A549 (cell line): ENCODE measurements around the gene ZNF398. TPM values are rescaled to one million over a fixed set of nuclear protein-coding genes. Genes with fewer than 3 reads are reported as not detected.

Source experiments
- ATAC-seq, 2 experiments: fragments of 200-7000 bp in 1 of 2; fragments of >200 bp in 1 of 2; cut with Nextera tagmentation in 1 of 2; cut with Tn5 transposase in 1 of 2; 3 replicates each; pipeline versions ENCODE4 v1.8.0 to v1.9.1; 2018 to 2020; ENCODE audit warnings: mild to moderate bottlenecking in 1 of 2, moderate library complexity in 1 of 2
- CTCF ChIA-PET: fragments of 300-600 bp; sonication (Branson Sonifier 250); formaldehyde crosslinking; extraction: SDS; loops from one replicate; lab custom pipeline; 2021; ENCODE audit warnings: antibody characterized with exemption, inconsistent platforms; lab: Yijun Ruan, JAX
- POLR2A ChIA-PET: fragments of 350-600 bp; formaldehyde crosslinking; extraction: SDS; loops from one replicate; lab custom pipeline; 2021; ENCODE audit warnings: antibody characterized with exemption, inconsistent platforms; lab: Yijun Ruan, JAX
- DNase-seq, 2 experiments: peaks; one replicate each; pipeline versions ENCODE4 v3.0.0 to v3.0.0-alpha.2; 2011 to 2016; ENCODE audit warnings: low read depth in 1 of 2, low spot score in 1 of 2
- FAIRE-seq: peaks from 2 replicates; lab custom pipeline; 2011; peaks lifted over from hg19 to GRCh38; lab: Jason Lieb, UNC
- H3K27ac ChIP-seq, 2 experiments: fragments of >200 bp; sonication (Bioruptor Twin); formaldehyde crosslinking; 3 replicates each; pipeline ENCODE4 v1.5.1; 2016 to 2017
- H3K4me1 ChIP-seq: fragments of >200 bp; sonication (Bioruptor Twin); formaldehyde crosslinking; 3 replicates; pipeline ENCODE4 v1.6.1; 2016
- H3K4me2 ChIP-seq: fragments of >200 bp; sonication (Bioruptor Twin); formaldehyde crosslinking; 3 replicates; pipeline ENCODE4 v1.6.1; 2016
- H3K4me3 ChIP-seq: fragments of >200 bp; sonication (Bioruptor Twin); formaldehyde crosslinking; 3 replicates; pipeline ENCODE4 v1.5.1; 2016
- H3K9me3 ChIP-seq: fragments of >200 bp; sonication (Bioruptor Twin); formaldehyde crosslinking; 3 replicates; pipeline ENCODE4 v1.6.1; 2016
- BHLHE40 ChIP-seq: IDR thresholded peaks from 2 replicates; pipeline ENCODE4 v1.6.1; 2012; ENCODE audit warnings: low read depth, low read length, inconsistent platforms
- CEBPB ChIP-seq, 2 experiments: fragments of >200 bp in 1 of 2; sonication (Bioruptor Twin) in 1 of 2; formaldehyde crosslinking in 1 of 2; IDR thresholded peaks; 2 replicates each; pipeline ENCODE4 v1.6.1; 2012 to 2016
- EHF ChIP-seq: fragments of 250-450 bp; sonication (Bioruptor Pico); IDR thresholded peaks from 2 replicates; pipeline ENCODE4 v1.5.0; 2020; ENCODE audit warnings: mild to moderate bottlenecking
- EHMT2 ChIP-seq: fragments of 200-600 bp; sonication (generic); IDR thresholded peaks from 2 replicates; pipeline ENCODE4 v1.6.1; 2016; ENCODE audit warnings: antibody characterized with exemption, low read depth, mild to moderate bottlenecking, moderate library complexity
- EP300 ChIP-seq, 2 experiments: fragments of >200 bp; sonication (Bioruptor Twin); formaldehyde crosslinking; IDR thresholded peaks; 2 replicates in 1 of 2; 3 replicates in 1 of 2; pipeline ENCODE4 v1.6.1; 2016 to 2017
- ESRRA ChIP-seq: fragments of 150-350 bp; IDR thresholded peaks from 2 replicates; pipeline ENCODE4 v1.6.1; 2014; ENCODE audit warnings: mild to moderate bottlenecking, low read length, borderline replicate concordance
- FOSB ChIP-seq: fragments of 250-450 bp; sonication (Bioruptor Pico); IDR thresholded peaks from 2 replicates; pipeline ENCODE4 v1.5.0; 2020; ENCODE audit warnings: mild to moderate bottlenecking, moderate library complexity
- GATA3 ChIP-seq: IDR thresholded peaks from 2 replicates; pipeline ENCODE4 v1.6.1; 2012; ENCODE audit warnings: borderline replicate concordance
- HDAC2 ChIP-seq: fragments of 200-600 bp; sonication (generic); IDR thresholded peaks from 2 replicates; pipeline ENCODE4 v1.6.1; 2016
- HOXB13 ChIP-seq: fragments of 250-450 bp; sonication (Bioruptor Pico); IDR thresholded peaks from 2 replicates; pipeline ENCODE4 v1.5.0; 2020; ENCODE audit warnings: low read depth, mild to moderate bottlenecking, moderate library complexity
- JUN ChIP-seq, 2 experiments: fragments of >200 bp; sonication (Bioruptor Twin); formaldehyde crosslinking; IDR thresholded peaks; 2 replicates in 1 of 2; 3 replicates in 1 of 2; pipeline ENCODE4 v1.6.1; 2016 to 2017
- JUNB ChIP-seq: fragments of >200 bp; sonication (Bioruptor Twin); formaldehyde crosslinking; IDR thresholded peaks from 2 replicates; pipeline ENCODE4 v1.6.1; 2016
- KDM1A ChIP-seq: fragments of 200-600 bp; sonication (generic); IDR thresholded peaks from 2 replicates; pipeline ENCODE4 v1.6.1; 2016; ENCODE audit warnings: low read depth, mild to moderate bottlenecking
- NR3C1 ChIP-seq: fragments of >200 bp; sonication (Bioruptor Twin); formaldehyde crosslinking; IDR thresholded peaks from 3 replicates; pipeline ENCODE4 v1.6.1; 2017
- POLR2A ChIP-seq: IDR thresholded peaks from 2 replicates; pipeline ENCODE4 v1.6.1; 2012; ENCODE audit warnings: mild to moderate bottlenecking, low read length
- TFCP2L1 ChIP-seq: fragments of 250-450 bp; sonication (Bioruptor Pico); IDR thresholded peaks from 2 replicates; pipeline ENCODE4 v1.5.0; 2021; ENCODE audit warnings: mild to moderate bottlenecking
- USF2 ChIP-seq: fragments of 450-650 bp; IDR thresholded peaks from 2 replicates; pipeline ENCODE4 v1.6.1; 2014; ENCODE audit warnings: antibody characterized with exemption
- ZSCAN20 ChIP-seq: fragments of 250-450 bp; sonication (Bioruptor Pico); IDR thresholded peaks from 2 replicates; pipeline ENCODE4 v1.8.0; 2022; ENCODE audit warnings: mild to moderate bottlenecking, moderate library complexity
- WGBS: methylation state at CpG from one replicate; pipeline ENCODE4 v1.1.6; 2017; ENCODE audit errors: missing lambda C conversion rate; 5-methylcytosine and 5-hydroxymethylcytosine counted together
- polyA plus RNA-seq, 4 experiments: library from polyadenylated mRNA; depleted of rRNA in 3 of 4; stranded (reverse); fragments of >200 nt; fragmentation: RNase III in 1 of 4; extraction: RNeasy Plus Mini Kit Qiagen cat#74134 plus additional on column Dnase treatment in 1 of 4; gene quantifications; 2 replicates in 3 of 4; 3 replicates in 1 of 4; pipeline ENCODE4 v1.2.3, GENCODE V29; 2011 to 2017
- TF ChIP-seq, protein P1 (sequence below): IDR thresholded peaks from 2 replicates; pipeline ENCODE4 v1.6.1; 2012
- TF ChIP-seq, protein P2 (sequence below): fragments of 250-450 bp; sonication (Bioruptor Pico); IDR thresholded peaks from 2 replicates; pipeline ENCODE4 v1.5.0; 2021; ENCODE audit warnings: mild to moderate bottlenecking, moderate library complexity, borderline replicate concordance
- TF ChIP-seq, protein P3 (sequence below): fragments of 250-450 bp; sonication (Bioruptor Pico); IDR thresholded peaks from 2 replicates; pipeline ENCODE4 v1.5.0; 2020; ENCODE audit warnings: low read depth, mild to moderate bottlenecking, moderate library complexity
- TF ChIP-seq, protein P4 (sequence below): fragments of >200 bp; sonication (Bioruptor Twin); formaldehyde crosslinking; IDR thresholded peaks from 2 replicates; pipeline ENCODE4 v1.6.1; 2016

The ZNF398 gene
- polyA plus RNA-seq, 2 of the 4 experiments (the other 2 are of a cell fraction): 6.6 to 8.1 TPM

- TF ChIP-seq, protein P1, sequence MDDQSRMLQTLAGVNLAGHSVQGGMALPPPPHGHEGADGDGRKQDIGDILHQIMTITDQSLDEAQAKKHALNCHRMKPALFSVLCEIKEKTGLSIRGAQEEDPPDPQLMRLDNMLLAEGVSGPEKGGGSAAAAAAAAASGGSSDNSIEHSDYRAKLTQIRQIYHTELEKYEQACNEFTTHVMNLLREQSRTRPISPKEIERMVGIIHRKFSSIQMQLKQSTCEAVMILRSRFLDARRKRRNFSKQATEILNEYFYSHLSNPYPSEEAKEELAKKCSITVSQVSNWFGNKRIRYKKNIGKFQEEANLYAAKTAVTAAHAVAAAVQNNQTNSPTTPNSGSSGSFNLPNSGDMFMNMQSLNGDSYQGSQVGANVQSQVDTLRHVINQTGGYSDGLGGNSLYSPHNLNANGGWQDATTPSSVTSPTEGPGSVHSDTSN: no peak
- TF ChIP-seq NR3C1 (no peak), TFCP2L1 (no peak), ESRRA (no peak)
- TF ChIP-seq, protein P2, sequence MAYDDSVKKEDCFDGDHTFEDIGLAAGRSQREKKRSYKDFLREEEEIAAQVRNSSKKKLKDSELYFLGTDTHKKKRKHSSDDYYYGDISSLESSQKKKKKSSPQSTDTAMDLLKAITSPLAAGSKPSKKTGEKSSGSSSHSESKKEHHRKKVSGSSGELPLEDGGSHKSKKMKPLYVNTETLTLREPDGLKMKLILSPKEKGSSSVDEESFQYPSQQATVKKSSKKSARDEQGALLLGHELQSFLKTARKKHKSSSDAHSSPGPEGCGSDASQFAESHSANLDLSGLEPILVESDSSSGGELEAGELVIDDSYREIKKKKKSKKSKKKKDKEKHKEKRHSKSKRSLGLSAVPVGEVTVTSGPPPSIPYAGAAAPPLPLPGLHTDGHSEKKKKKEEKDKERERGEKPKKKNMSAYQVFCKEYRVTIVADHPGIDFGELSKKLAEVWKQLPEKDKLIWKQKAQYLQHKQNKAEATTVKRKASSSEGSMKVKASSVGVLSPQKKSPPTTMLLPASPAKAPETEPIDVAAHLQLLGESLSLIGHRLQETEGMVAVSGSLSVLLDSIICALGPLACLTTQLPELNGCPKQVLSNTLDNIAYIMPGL (CRISPR knock-in tag): no peak
Observed at GRCh38 chr7:149156898-149157297, 9.6 kb downstream of the ZNF398 start (continued).

DNA sequence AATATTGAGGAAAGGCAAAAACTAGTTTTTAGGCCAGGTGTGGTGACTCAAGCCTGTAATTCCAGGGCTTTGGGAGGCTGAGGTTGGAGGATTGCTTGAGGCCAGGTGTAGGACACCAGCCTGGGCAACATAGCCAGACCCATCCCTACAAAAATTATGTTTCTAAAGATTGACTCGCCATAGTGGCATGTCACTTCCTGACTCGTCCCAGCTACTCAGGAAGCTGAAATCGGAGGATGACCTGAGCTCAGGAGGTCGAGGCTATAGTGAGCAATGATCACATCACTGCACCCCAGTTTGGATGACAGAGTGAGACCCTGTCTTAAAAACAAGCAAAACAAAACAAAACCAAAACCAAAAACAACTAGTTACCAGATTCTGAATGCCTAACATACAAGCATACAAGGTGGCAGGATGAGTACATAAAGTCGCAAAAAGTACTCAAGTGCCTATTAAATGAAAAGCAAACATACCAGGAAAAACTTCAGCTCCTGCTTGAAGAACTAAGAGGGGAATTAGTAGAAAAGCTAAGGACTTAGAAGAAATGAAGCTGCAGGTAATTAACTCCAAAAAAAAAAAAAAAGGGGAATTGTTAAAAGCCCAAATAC is 14.1 kb downstream of the ZNF398 start:
- ATAC-seq (peak in 1 of 2 experiments; percentile 59; a peak in 3 of 6 replicates), FAIRE-seq (no peak)
- CTCF ChIA-PET: interaction anchor here (0.6 to 5.2 kb wide), 3 partner anchors 13 to 96 kb away, joined by 3 to 36 read pairs (median 3); partner anchors contain the start of gene ZNF398

DNA sequence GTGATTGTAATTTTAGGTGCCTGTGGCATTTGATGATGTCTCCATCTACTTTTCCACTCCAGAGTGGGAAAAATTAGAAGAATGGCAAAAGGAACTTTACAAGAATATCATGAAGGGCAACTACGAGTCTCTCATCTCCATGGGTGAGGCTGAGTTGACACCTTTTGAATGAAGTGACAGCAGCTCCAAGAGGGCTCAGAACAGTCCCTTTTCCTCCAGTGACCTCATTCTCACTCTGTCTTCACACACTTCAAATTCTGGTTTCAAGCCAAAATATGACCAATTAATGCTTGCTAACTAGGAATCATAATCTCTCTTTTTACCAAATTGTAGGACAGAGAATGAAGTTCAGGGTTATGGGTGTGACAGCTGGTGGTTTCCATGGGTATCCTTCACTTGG is 18.9 kb downstream of the ZNF398 start:
- DNase-seq (no peak), FAIRE-seq (no peak), ATAC-seq (no peak)
- H3K4me3 ChIP-seq: no peak overlapping the region
- CTCF ChIA-PET: interaction anchor here (1.1 to 7.8 kb wide), 2 partner anchors 11 to 19 kb away, joined by 3 to 60 read pairs; partner anchors contain the start of gene ZNF398
- H3K27ac ChIP-seq: no peak overlapping the region
- 86% methylated on average over 1 of the region's 1 CpG for WGBS
- H3K4me1 ChIP-seq: peaks cover 6% of the 10 kb centered on the region; the same call in 1 of the 3 replicates
- TF ChIP-seq TFCP2L1: no peak
- TF ChIP-seq, protein P3, sequence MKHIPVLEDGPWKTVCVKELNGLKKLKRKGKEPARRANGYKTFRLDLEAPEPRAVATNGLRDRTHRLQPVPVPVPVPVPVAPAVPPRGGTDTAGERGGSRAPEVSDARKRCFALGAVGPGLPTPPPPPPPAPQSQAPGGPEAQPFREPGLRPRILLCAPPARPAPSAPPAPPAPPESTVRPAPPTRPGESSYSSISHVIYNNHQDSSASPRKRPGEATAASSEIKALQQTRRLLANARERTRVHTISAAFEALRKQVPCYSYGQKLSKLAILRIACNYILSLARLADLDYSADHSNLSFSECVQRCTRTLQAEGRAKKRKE (CRISPR knock-in tag): no peak
- no peak for TF ChIP-seq ESRRA
- no peak for TF ChIP-seq JUNB
- no peaks in the 10 kb centered on the region for H3K9me3 ChIP-seq
- POLR2A ChIA-PET: no interaction called here
- H3K4me2 ChIP-seq: no peak overlapping the region

More for the DNA sequence above, 14.1 kb downstream of the ZNF398 start:
- TF ChIP-seq EHF: no peak
- no peak for TF ChIP-seq EP300 (IDR thresholded peaks at IDR 0.05)
- TF ChIP-seq HOXB13 (CRISPR knock-in tag): no peak
- no peak for TF ChIP-seq JUN (IDR thresholded peaks at IDR 0.05)
- no peak for TF ChIP-seq BHLHE40
- no peak for TF ChIP-seq ZSCAN20
- TF ChIP-seq, protein P4, sequence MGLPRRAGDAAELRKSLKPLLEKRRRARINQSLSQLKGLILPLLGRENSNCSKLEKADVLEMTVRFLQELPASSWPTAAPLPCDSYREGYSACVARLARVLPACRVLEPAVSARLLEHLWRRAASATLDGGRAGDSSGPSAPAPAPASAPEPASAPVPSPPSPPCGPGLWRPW: no peak
- Histone ChIP-seq H3K27ac (peak overlapping the region in 1 of 2 experiments; percentile 39; a peak in 2 of 6 replicates), H3K4me3 (no peak overlapping the region), H3K9me3 (no peaks in the 10 kb centered on the region), H3K4me2 (0 out of 3 replicates have a peak overlapping the region, but pooled peaks have one; percentile 12), H3K4me1 (peaks cover 15% of the 10 kb centered on the region; the same call in 1 of the 3 replicates)
- POLR2A ChIA-PET: no interaction called here
- DNase-seq: peak in 1 of 2 experiments; percentile 16
- 40% methylated on average over 5 of the region's 5 CpGs for WGBS

- no peak for FAIRE-seq
- ChIA-PET POLR2A (interaction anchor here (0.6 kb wide), 1 partner anchor 30 kb away, joined by 4 read pairs; no protein-coding TSS in a partner anchor), CTCF (interaction anchor here (0.6 to 7.8 kb wide), 4 partner anchors 10 to 40 kb away, joined by 3 to 60 read pairs (median 5); partner anchors contain the start of genes ZNF398 and ZNF425)
- Histone ChIP-seq H3K4me2 (no peak overlapping the region), H3K4me1 (peaks cover 6% of the 10 kb centered on the region), H3K9me3 (no peaks in the 10 kb centered on the region), H3K27ac (no peak overlapping the region), H3K4me3 (no peak overlapping the region)
- no peak for DNase-seq
- TF ChIP-seq CEBPB (IDR thresholded peaks at IDR 0.05) (no peak), HDAC2 (no peak), EHMT2 (no peak), POLR2A (no peak), GATA3 (no peak), FOSB (CRISPR knock-in tag) (no peak), USF2 (no peak), HOXB13 (CRISPR knock-in tag) (no peak), KDM1A (no peak)
- TF ChIP-seq, protein P3 (CRISPR knock-in tag): no peak
- ATAC-seq: no peak
Observed at GRCh38 chr7:149166630-149167352, 19.5 kb downstream of the ZNF398 start.
